Right lobe of liver (tissue), 6 donors: ENCODE data around the gene ANTXR1. TPM values are rescaled to one million over a fixed set of nuclear protein-coding genes. Genes with fewer than 3 reads are reported as not detected.

Experiments used
- ATAC-seq, 4 donors: fragments of 200-7000 bp; cut with Tn5 transposase; one replicate each; pipeline ENCODE4 v1.9.1; 2020; ENCODE audit warnings: mild to moderate bottlenecking in 4 of 4, moderate library complexity in 4 of 4
- DNase-seq, 3 donors: peaks; one replicate each; pipeline ENCODE4 v3.0.0-alpha.2; 2020
- H3K27ac ChIP-seq, 3 donors: fragments of 200-600 bp; one replicate each; pipeline ENCODE4 v1.8.0; 2022
- H3K27me3 ChIP-seq, 2 donors: fragments of 200-600 bp; one replicate each; pipeline ENCODE4 v1.8.0; 2022
- H3K36me3 ChIP-seq, 4 donors: fragments of 200-600 bp; sonication (generic) in 1 of 4; one replicate each; pipeline versions ENCODE4 v1.5.1 to v1.8.0; 2017 to 2022; ENCODE audit warnings: control low read depth in 1 of 4
- H3K4me1 ChIP-seq, 4 donors: fragments of 200-600 bp; sonication (generic) in 1 of 4; one replicate each; pipeline versions ENCODE4 v1.5.1 to v1.8.0; 2017 to 2022; ENCODE audit warnings: control low read depth in 1 of 4
- H3K4me3 ChIP-seq, 3 donors: fragments of 200-600 bp; one replicate each; pipeline ENCODE4 v1.8.0; 2022
- H3K9me3 ChIP-seq, 4 donors: fragments of 200-600 bp; sonication (generic) in 1 of 4; one replicate each; pipeline versions ENCODE4 v1.5.1 to v1.8.0; 2017 to 2022; ENCODE audit warnings: control low read depth in 1 of 4
- POLR2A ChIP-seq: fragments of 450-650 bp; IDR thresholded peaks from one replicate; pipeline ENCODE4 v1.6.1; 2017; ENCODE audit warnings: antibody characterized with exemption, mild to moderate bottlenecking
- WGBS: methylation state at CpG from one replicate; pipeline ENCODE4 v1.1.6; 2018; ENCODE audit warnings: low coverage, low lambda C conversion rate; ENCODE audit not compliant: insufficient coverage; ENCODE audit errors: missing lambda C conversion rate; 5-methylcytosine and 5-hydroxymethylcytosine counted together
- intact Hi-C, 2 donors: fragments of 100-400 bp; cut with DNase I; formaldehyde crosslinking; loops; one replicate each; pipeline versions ENCODE4 v1.11.2 to v1.14.1; 2022
- total RNA-seq, 6 experiments: library from RNA; depleted of rRNA in 2 of 6; stranded (reverse); fragments of >200 nt in 2 of 6; fragmentation: NEBNext Ultra II Directional in 3 of 6; extraction: Animal tissue kit (Norgen Biotek cat#: 25700) in 3 of 6; gene quantifications; one replicate each; pipeline versions ENCODE4 v1.1.0 to v1.2.4, GENCODE V29; 2016 to 2023
- TF ChIP-seq, protein P1 (sequence below), 4 donors: fragments of 200-600 bp in 3 of 4; fragments of 450-650 bp in 1 of 4; IDR thresholded peaks; one replicate each; pipeline versions ENCODE4 v1.5.1 to v1.8.0; 2016 to 2022; ENCODE audit warnings: antibody characterized with exemption in 4 of 4, mild to moderate bottlenecking in 2 of 4
- donor health status: DM: no; HTN: yes; CAD: no.
- donor health status: DM: no; HTN: no; CAD: no.
- donor health status: DM: no; HTN: no; CAD: no.
- donor health status: DM: no; HTN: yes; CAD: no.
- donor health status: DM: no; HTN: yes; CAD: no.

Gene ANTXR1
- total RNA-seq, 6 experiments from 2014 or later = 1.1 to 4.1 (median 2.9) TPM

DNA sequence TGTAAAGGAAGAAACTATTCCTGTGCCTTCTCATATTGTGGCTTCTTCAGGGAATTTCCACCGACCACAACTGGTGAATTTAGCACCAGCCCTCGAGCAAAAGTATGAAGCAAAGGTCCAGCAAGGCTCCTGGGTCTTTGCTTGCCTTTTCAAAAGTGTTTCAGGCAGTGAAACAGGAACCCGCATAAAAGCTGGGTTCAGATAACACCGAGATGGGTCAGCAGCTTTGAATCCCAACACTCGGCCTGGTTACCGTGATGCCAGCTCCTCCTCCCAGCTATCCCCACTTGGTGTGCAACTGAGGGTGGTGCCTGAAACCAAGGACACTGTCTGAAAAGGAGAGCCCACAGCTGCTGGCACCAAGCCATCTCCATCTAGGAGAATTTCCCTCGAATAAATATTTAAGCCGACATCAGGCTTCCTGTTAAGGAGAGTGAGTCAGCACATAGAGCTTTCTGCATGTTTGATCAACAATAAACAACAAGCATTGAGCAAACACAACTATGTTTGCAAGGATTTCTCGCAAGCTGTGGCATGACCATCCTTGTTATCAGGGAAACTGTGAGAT is 69.5 kb downstream of the ANTXR1 start:
- WGBS = 31% methylated on average over 9 of the region's 9 CpGs
- TF ChIP-seq POLR2A = no peak
- TF ChIP-seq, protein P1, sequence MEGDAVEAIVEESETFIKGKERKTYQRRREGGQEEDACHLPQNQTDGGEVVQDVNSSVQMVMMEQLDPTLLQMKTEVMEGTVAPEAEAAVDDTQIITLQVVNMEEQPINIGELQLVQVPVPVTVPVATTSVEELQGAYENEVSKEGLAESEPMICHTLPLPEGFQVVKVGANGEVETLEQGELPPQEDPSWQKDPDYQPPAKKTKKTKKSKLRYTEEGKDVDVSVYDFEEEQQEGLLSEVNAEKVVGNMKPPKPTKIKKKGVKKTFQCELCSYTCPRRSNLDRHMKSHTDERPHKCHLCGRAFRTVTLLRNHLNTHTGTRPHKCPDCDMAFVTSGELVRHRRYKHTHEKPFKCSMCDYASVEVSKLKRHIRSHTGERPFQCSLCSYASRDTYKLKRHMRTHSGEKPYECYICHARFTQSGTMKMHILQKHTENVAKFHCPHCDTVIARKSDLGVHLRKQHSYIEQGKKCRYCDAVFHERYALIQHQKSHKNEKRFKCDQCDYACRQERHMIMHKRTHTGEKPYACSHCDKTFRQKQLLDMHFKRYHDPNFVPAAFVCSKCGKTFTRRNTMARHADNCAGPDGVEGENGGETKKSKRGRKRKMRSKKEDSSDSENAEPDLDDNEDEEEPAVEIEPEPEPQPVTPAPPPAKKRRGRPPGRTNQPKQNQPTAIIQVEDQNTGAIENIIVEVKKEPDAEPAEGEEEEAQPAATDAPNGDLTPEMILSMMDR (IDR thresholded peaks at IDR 0.05) = no peak
- Histone ChIP-seq H3K27me3 (no peaks in the 10 kb centered on the region), H3K36me3 (no peaks in the 10 kb centered on the region), H3K4me1 (peaks cover 0 to 13% (median 2%) of the 10 kb centered on the region in 4 donors), H3K4me3 (no peak overlapping the region), H3K9me3 (no peaks in the 10 kb centered on the region), H3K27ac (peak overlapping the region in 2 of 3 donors; percentile 24 to 39)
- ATAC-seq (peak; percentile 67 to 91 (median 70)), DNase-seq (peak in 1 of 3 donors; percentile 67)
- intact Hi-C loops = no loop called here

DNA sequence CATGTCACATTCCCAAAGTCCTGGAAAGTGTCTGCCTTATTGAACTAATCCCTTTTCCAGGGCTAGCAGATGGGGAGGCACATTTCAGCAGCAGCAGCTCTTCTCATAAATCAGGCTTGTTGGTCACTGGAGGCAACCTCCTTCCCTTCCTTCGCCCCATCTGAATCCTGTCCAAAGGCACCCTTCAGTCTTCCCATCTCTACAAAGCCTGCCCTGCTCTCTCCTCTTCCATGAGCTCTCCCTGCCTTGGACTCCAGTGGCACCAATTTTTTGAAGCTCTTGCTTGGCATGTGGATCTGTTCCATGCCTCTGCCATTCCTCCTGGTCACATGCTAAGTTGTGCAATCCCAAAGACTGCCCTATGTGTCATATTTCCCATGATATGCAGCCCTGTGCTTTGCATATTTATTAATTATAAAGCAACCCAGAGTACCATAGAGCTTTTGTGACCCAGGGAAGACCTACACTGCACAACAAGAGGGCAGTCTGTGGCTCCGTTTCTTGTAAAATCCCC is 70.3 kb downstream of the ANTXR1 start:
- peak in 3 of 4 donors; percentile 13 to 62 (median 56) for ATAC-seq
- WGBS = 69% methylated on average over 2 of the region's 2 CpGs
- no peaks in the 10 kb centered on the region for H3K36me3 ChIP-seq
- peak overlapping the region in 1 of 3 donors; percentile 24 for H3K27ac ChIP-seq
- no peaks in the 10 kb centered on the region for H3K27me3 ChIP-seq
- no peaks in the 10 kb centered on the region for H3K9me3 ChIP-seq
- H3K4me3 ChIP-seq = no peak overlapping the region
- TF ChIP-seq POLR2A = no peak
- TF ChIP-seq, protein P1 (IDR thresholded peaks at IDR 0.05) = no peak
- DNase-seq = no peak
- intact Hi-C loops = no loop called here
- peaks cover 0 to 13% (median 2%) of the 10 kb centered on the region in 4 donors for H3K4me1 ChIP-seq

DNA sequence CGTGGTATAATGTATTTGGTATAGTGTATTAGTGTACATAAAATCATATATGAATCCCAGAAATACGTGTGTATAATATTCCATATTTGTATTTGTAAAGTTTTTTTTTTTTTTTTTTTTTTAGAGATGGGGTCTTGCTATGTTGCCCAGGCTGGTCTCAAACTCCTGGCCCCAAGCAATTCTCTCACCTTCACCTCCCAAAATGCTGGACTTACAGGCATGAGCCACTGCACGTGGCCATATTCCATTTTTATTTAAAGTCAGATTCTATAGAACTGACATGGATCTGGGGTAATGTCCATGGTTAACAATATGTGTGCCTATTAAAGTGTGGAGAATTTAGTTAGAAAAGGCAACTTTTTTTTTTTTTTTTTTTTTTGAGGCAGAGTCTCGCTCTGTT is 71.5 kb downstream of the ANTXR1 start:
- 80% methylated on average over 4 of the region's 4 CpGs for WGBS
- Histone ChIP-seq H3K4me3 (no peak overlapping the region), H3K27me3 (no peaks in the 10 kb centered on the region), H3K27ac (no peak overlapping the region), H3K9me3 (no peaks in the 10 kb centered on the region), H3K4me1 (peaks cover 0 to 13% (median 2%) of the 10 kb centered on the region in 4 donors), H3K36me3 (no peaks in the 10 kb centered on the region)
- TF ChIP-seq POLR2A = no peak
- TF ChIP-seq, protein P1 (IDR thresholded peaks at IDR 0.05) = no peak
- no peak for ATAC-seq
- intact Hi-C loops = no loop called here
- DNase-seq = no peak

DNA sequence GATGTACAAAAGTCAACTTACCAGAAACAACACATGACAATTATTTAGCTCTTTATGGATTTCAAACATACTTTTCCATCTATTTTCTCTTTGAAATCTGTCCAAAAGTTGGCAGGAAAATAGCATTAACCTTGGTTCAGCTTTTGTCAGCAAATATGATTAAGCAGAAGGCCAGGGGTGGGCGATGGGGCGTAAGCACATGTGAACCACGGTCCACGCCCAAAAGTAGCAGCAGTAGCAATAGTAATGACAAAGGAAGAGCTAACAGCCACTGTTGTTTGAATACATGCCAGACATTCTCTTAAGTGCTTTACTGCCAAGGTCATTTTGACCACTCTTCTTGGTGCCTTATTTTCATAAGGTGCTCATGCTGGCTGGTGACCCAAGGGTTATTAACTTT is 73.5 kb downstream of the ANTXR1 start:
- TF ChIP-seq, protein P1 (IDR thresholded peaks at IDR 0.05) = no peak
- H3K9me3 ChIP-seq = no peaks in the 10 kb centered on the region
- no peak overlapping the region for H3K27ac ChIP-seq
- no peak overlapping the region for H3K4me3 ChIP-seq
- DNase-seq (no peak), ATAC-seq (no peak)
- no peaks in the 10 kb centered on the region for H3K27me3 ChIP-seq
- intact Hi-C loops = no loop called here
- 73% methylated on average over 4 of the region's 4 CpGs for WGBS
- H3K36me3 ChIP-seq = no peaks in the 10 kb centered on the region
- H3K4me1 ChIP-seq = peaks cover 0 to 13% (median 2%) of the 10 kb centered on the region in 4 donors
